Ishikawa (cell line): ENCODE results near the gene CPB1.

ENCODE experiments used
- CEBPB ChIP-seq: IDR thresholded peaks from 2 replicates; pipeline ENCODE4 v1.6.1; 2012
- CREB1 ChIP-seq: IDR thresholded peaks from 2 replicates; pipeline ENCODE4 v1.6.1; 2012; ENCODE audit warnings: low read depth
- EGR1 ChIP-seq: IDR thresholded peaks from 2 replicates; pipeline ENCODE4 v1.6.1; 2012
- EP300 ChIP-seq: IDR thresholded peaks from 2 replicates; pipeline ENCODE4 v1.6.1; 2012; ENCODE audit warnings: borderline replicate concordance
- FOXM1 ChIP-seq: IDR thresholded peaks from 2 replicates; pipeline ENCODE4 v1.6.1; 2012; ENCODE audit warnings: low read depth, borderline replicate concordance
- NFIC ChIP-seq: IDR thresholded peaks from 2 replicates; pipeline ENCODE4 v1.6.1; 2012
- RAD21 ChIP-seq: IDR thresholded peaks from 2 replicates; pipeline ENCODE4 v1.6.1; 2012; ENCODE audit warnings: low read depth
- TAF1 ChIP-seq: IDR thresholded peaks from 2 replicates; pipeline ENCODE4 v1.6.1; 2012; ENCODE audit warnings: low read depth, mild to moderate bottlenecking
- TCF12 ChIP-seq: IDR thresholded peaks from 2 replicates; pipeline ENCODE4 v1.6.1; 2012; ENCODE audit warnings: low read depth
- TEAD4 ChIP-seq: IDR thresholded peaks from 2 replicates; pipeline ENCODE4 v1.6.1; 2012
- YY1 ChIP-seq: IDR thresholded peaks from 2 replicates; pipeline ENCODE4 v1.6.1; 2012; ENCODE audit warnings: low read depth
- ZBTB7A ChIP-seq: IDR thresholded peaks from 2 replicates; pipeline ENCODE4 v1.6.1; 2012; ENCODE audit warnings: low read depth
- TF ChIP-seq, protein P1 (sequence below): IDR thresholded peaks from 2 replicates; pipeline ENCODE4 v1.6.1; 2012
- TF ChIP-seq, protein P2 (sequence below): IDR thresholded peaks from 2 replicates; pipeline ENCODE4 v1.6.1; 2012; ENCODE audit warnings: low read depth, mild to moderate bottlenecking
- TF ChIP-seq, protein P3 (sequence below): IDR thresholded peaks from 2 replicates; pipeline ENCODE4 v1.6.1; 2012

CPB1 gene

DNA sequence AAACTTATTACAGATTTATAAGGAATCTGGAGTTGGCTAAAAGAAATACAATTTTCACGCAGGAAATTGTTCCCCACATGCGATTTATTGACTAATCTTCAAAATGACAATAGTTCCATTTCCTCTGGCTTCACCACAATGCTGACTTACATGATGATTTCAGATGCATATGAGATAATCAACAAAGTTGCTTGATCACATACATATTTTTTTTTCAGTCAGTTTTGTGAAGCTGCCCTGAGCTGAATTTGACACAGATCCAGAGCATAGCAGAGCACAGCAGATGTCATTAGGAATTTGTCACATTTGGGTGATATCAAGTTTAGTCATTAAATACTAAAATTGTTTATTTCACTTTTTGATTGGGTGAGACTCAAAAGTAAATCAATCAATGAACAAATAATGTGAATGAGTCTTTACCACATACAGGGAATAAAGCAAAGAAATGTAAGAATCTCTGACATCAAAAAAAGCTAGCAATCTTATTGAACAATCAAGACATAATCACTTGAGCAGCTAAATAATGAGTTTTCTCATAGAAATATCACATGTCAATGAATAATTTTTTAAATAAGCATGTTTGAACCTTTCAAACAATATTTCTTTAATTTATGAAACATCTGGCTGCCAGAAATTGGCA lies 18.3 kb downstream of the CPB1 start:
- TF ChIP-seq, protein P1, sequence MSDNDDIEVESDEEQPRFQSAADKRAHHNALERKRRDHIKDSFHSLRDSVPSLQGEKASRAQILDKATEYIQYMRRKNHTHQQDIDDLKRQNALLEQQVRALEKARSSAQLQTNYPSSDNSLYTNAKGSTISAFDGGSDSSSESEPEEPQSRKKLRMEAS: no peak
- TF ChIP-seq TAF1 (no peak), NFIC (no peak), CEBPB (no peak), EGR1 (no peak), ZBTB7A (no peak), RAD21 (no peak), CREB1 (no peak), TEAD4 (no peak), EP300 (no peak)
- TF ChIP-seq, protein P2, sequence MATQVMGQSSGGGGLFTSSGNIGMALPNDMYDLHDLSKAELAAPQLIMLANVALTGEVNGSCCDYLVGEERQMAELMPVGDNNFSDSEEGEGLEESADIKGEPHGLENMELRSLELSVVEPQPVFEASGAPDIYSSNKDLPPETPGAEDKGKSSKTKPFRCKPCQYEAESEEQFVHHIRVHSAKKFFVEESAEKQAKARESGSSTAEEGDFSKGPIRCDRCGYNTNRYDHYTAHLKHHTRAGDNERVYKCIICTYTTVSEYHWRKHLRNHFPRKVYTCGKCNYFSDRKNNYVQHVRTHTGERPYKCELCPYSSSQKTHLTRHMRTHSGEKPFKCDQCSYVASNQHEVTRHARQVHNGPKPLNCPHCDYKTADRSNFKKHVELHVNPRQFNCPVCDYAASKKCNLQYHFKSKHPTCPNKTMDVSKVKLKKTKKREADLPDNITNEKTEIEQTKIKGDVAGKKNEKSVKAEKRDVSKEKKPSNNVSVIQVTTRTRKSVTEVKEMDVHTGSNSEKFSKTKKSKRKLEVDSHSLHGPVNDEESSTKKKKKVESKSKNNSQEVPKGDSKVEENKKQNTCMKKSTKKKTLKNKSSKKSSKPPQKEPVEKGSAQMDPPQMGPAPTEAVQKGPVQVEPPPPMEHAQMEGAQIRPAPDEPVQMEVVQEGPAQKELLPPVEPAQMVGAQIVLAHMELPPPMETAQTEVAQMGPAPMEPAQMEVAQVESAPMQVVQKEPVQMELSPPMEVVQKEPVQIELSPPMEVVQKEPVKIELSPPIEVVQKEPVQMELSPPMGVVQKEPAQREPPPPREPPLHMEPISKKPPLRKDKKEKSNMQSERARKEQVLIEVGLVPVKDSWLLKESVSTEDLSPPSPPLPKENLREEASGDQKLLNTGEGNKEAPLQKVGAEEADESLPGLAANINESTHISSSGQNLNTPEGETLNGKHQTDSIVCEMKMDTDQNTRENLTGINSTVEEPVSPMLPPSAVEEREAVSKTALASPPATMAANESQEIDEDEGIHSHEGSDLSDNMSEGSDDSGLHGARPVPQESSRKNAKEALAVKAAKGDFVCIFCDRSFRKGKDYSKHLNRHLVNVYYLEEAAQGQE: no peak

DNA sequence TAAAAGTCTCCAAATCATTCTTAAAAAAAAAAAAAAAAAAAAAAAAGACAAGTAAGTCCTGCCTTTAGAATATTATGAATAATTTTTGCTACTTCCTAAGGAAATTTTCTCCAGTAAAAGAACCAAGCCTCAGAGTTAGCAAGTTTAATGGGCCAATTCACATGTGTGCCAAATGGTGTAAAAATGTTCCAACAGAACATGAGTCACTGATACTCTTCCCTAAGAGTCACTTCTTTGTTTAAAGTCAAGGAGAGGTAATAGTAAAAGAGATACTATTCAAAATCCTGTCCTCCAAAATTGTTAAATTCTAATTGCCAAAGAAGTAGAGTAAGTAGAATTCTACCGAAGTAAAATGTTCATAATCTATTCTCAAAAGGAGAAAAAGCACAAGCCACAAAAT lies 19.7 kb downstream of the CPB1 start:
- TF ChIP-seq EGR1: no peak
- TF ChIP-seq FOXM1: no peak
- TF ChIP-seq TAF1: no peak
- TF ChIP-seq NFIC: no peak
- TF ChIP-seq CREB1: no peak

DNA sequence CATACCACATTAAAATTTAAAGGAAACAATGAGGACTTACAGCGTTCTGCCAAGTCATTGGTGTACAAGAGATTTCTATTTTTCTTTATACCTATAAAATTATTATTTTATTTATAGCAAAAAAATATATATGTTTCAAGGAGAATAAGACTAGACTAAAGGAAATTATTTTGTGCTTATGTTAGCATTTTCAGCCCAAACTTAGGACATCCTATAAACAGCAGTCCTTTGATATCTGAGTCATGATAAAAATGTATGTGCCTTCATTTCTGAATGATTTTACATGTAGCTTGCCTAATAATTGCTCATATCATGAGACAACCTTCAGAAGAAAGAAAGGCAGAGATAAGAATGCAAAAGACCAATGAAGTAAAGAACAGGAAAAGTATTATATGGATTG lies 20.8 kb downstream of the CPB1 start:
- no peak for TF ChIP-seq YY1
- TF ChIP-seq, protein P2: no peak
- no peak for TF ChIP-seq FOXM1

DNA sequence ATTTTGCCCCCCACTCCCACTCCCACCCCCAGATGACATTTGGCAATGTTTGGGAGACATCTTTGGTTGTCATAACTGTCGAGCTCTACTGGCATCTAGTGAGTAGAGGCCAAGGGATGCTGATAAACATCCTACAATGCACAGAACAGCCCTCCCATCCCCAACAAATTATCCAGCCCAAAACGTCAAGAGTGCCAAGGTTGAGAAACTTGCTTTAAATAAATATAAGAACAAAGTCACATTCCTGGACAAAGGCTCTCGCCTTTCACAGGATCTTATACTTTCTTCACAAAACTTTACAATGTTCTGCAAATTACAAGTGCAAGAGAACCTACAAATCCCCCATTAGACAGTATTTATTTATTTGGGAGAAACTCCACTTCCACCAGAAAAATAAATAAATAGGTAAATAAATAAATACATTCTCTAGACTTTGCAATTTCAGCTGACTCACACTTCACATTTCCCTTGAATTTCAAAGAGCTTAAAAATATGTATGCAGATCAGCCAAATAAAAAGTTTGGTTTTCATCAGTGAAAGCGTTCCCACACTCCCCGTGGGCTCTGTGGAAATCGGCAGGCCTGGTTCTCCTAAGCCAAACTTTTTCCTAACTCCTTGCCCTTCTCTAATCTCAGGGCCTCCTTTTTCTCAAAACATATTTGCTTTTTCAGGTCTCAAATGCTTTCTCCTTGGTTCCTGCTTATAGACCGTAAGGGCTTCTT lies 24.8 kb downstream of the CPB1 start:
- TF ChIP-seq TEAD4: no peak
- TF ChIP-seq ZBTB7A: no peak
- TF ChIP-seq EGR1: no peak
- TF ChIP-seq NFIC: no peak
- no peak for TF ChIP-seq CREB1
- TF ChIP-seq TCF12: no peak
- no peak for TF ChIP-seq RAD21
- no peak for TF ChIP-seq YY1
- TF ChIP-seq TAF1: no peak
- TF ChIP-seq EP300: no peak

DNA sequence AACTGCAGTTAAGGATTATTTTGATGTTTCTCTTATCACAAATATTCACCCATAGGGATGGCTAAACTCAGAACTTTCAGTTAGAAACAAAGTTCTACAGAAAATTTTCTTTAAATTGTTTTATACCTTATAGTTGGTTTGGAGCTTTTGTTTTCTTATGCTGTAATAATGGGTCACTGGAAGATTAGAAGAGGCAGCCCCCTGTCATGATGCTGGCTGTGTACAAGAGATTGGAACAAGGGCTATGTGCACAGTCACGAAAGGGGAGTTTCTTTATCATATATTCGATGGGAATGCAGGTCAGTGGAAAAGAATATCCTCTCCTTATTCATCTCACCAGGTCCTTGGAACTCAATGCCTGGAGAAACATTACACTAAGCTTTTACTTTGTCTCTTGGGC lies 25.5 kb downstream of the CPB1 start:
- TF ChIP-seq TEAD4: no peak
- no peak for TF ChIP-seq EP300
- TF ChIP-seq NFIC: no peak
- no peak for TF ChIP-seq TAF1
- no peak for TF ChIP-seq EGR1
- no peak for TF ChIP-seq CREB1
- no peak for TF ChIP-seq FOXM1
- TF ChIP-seq, protein P3, sequence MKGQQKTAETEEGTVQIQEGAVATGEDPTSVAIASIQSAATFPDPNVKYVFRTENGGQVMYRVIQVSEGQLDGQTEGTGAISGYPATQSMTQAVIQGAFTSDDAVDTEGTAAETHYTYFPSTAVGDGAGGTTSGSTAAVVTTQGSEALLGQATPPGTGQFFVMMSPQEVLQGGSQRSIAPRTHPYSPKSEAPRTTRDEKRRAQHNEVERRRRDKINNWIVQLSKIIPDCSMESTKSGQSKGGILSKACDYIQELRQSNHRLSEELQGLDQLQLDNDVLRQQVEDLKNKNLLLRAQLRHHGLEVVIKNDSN: no peak
- TF ChIP-seq, protein P2: no peak
- TF ChIP-seq, protein P1: no peak
- no peak for TF ChIP-seq RAD21
- no peak for TF ChIP-seq TCF12

DNA sequence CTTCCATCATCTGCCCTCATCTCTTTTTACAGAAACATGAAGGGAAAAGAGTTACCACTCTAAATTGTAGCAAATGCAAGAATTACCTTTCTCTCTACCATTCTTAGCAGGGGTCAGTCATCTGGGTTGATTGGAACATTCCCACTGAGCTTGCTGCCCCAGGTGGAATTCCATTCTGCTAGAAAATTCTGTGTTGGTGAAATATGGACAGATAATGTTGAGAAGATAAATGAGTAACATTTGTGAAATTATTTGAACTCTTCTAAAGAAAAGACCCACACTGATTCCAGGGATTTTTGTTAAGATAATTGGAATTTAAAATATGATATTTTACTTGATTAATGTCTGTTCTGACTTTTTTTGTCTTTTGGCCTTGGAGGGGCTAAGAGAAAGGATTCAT lies 26.4 kb downstream of the CPB1 start:
- TF ChIP-seq, protein P2: no peak
- TF ChIP-seq ZBTB7A: no peak
- TF ChIP-seq, protein P1: no peak
- TF ChIP-seq NFIC: no peak
